CD4-positive, CD25-positive, alpha-beta regulatory T cell (primary cell): ENCODE measurements around the gene OPALIN. TPM values are rescaled to one million over a fixed set of nuclear protein-coding genes. Genes with fewer than 3 reads are reported as not detected.
A peak's percentile ranks its signal among the peaks of the same experiment; 100 is the strongest.

Experiments
- ATAC-seq, 2 donors: fragments of 150-1000 bp; cut with Tn5 transposase; one replicate each; pipeline ENCODE4 v1.10.0; 2021; ENCODE audit warnings: low read depth in 2 of 2, moderate number of reproducible peaks in 2 of 2, moderate library complexity in 1 of 2
- DNase-seq, 3 donors: peaks; one replicate each; pipeline versions ENCODE4 v3.0.0 to v3.0.0-alpha.2; 2012 to 2022; ENCODE audit warnings: mixed read lengths in 1 of 3
- H3K27ac ChIP-seq: one replicate; pipeline ENCODE4 v1.7.0; 2013; ENCODE audit warnings: mild to moderate bottlenecking, low read length; ENCODE audit not compliant: insufficient read depth, poor library complexity, severe bottlenecking
- H3K27me3 ChIP-seq: one replicate; pipeline ENCODE4 v1.7.0; 2013; ENCODE audit warnings: low read length; ENCODE audit not compliant: control insufficient read depth, insufficient read depth
- H3K36me3 ChIP-seq: one replicate; pipeline ENCODE4 v1.7.0; 2013; ENCODE audit warnings: mild to moderate bottlenecking, low read length, moderate library complexity; ENCODE audit not compliant: control insufficient read depth, insufficient read depth
- H3K4me1 ChIP-seq: 2 replicates; pipeline ENCODE4 v1.7.0; 2013; ENCODE audit warnings: mild to moderate bottlenecking, low read length; ENCODE audit not compliant: insufficient read depth, control insufficient read depth, poor library complexity, severe bottlenecking
- H3K4me3 ChIP-seq: one replicate; pipeline ENCODE4 v1.7.0; 2013; ENCODE audit warnings: low read depth, mild to moderate bottlenecking, low read length, moderate library complexity
- H3K9me3 ChIP-seq, 2 experiments: 1 replicate in 1 of 2; 2 replicates in 1 of 2; pipeline ENCODE4 v1.7.0; 2013; ENCODE audit warnings: low read length in 2 of 2, mild to moderate bottlenecking in 1 of 2, moderate library complexity in 1 of 2; ENCODE audit not compliant: control insufficient read depth in 2 of 2
- H3K27ac Mint-ChIP-seq, 3 donors: one replicate each; pipeline ENCODE4 v1.8.0; 2020 to 2022; ENCODE audit warnings: mild to moderate bottlenecking in 3 of 3, mixed read lengths in 3 of 3, moderate library complexity in 2 of 3
- H3K27me3 Mint-ChIP-seq: one replicate; pipeline ENCODE4 v1.8.0; 2022; ENCODE audit warnings: mild to moderate bottlenecking, mixed read lengths
- H3K36me3 Mint-ChIP-seq: one replicate; pipeline ENCODE4 v1.8.0; 2020; ENCODE audit warnings: mixed read lengths
- H3K4me1 Mint-ChIP-seq, 4 donors: one replicate each; pipeline ENCODE4 v1.8.0; 2020 to 2022; ENCODE audit warnings: mixed read lengths in 4 of 4, mild to moderate bottlenecking in 1 of 4
- H3K4me3 Mint-ChIP-seq, 4 donors: one replicate each; pipeline ENCODE4 v1.8.0; 2020 to 2022; ENCODE audit warnings: mild to moderate bottlenecking in 4 of 4, mixed read lengths in 4 of 4, moderate library complexity in 3 of 4
- H3K9me3 Mint-ChIP-seq, 7 donors: one replicate each; pipeline ENCODE4 v1.8.0; 2020 to 2022; ENCODE audit warnings: mixed read lengths in 7 of 7, mild to moderate bottlenecking in 3 of 7, moderate library complexity in 2 of 7
- polyA plus RNA-seq, 4 donors: library from polyadenylated mRNA; unstranded; fragments of 300-500 nt; fragmentation: Illumina TruSeq; gene quantifications; one replicate each; pipeline ENCODE4 v1.2.3, GENCODE V29; 2021
- total RNA-seq: library from RNA; stranded (reverse); gene quantifications from one replicate; pipeline ENCODE4 v1.2.3, GENCODE V29; 2022

The OPALIN gene
- total and polyA plus RNA-seq, 5 donors from 2014 or later, result not detected

GRCh38 chr10:96306516-96306915 is 52.3 kb downstream of the OPALIN start:
- no peaks in the 10 kb centered on the region for H3K9me3 ChIP-seq
- ATAC-seq, result no peak
- no peak overlapping the region for H3K4me3 ChIP-seq
- no peak overlapping the region for H3K27ac Mint-ChIP-seq
- H3K4me3 Mint-ChIP-seq, result peak overlapping the region in 1 of 4 donors; percentile 29
- no peaks in the 10 kb centered on the region for H3K36me3 ChIP-seq
- H3K27me3 Mint-ChIP-seq, result peaks cover 48% of the 10 kb centered on the region
- DNase-seq, result no peak
- H3K27ac ChIP-seq, result no peak overlapping the region
- H3K9me3 Mint-ChIP-seq, result peaks cover 0 to 4% (median 0%) of the 10 kb centered on the region in 7 donors
- peaks cover 0 to 14% (median 8%) of the 10 kb centered on the region in 4 donors for H3K4me1 Mint-ChIP-seq
- no peaks in the 10 kb centered on the region for H3K4me1 ChIP-seq
- no peaks in the 10 kb centered on the region for H3K36me3 Mint-ChIP-seq
- peaks cover 30% of the 10 kb centered on the region for H3K27me3 ChIP-seq

- Histone ChIP-seq H3K4me3 (no peak overlapping the region), H3K27me3 (peaks cover 32% of the 10 kb centered on the region), H3K36me3 (no peaks in the 10 kb centered on the region), H3K27ac (no peak overlapping the region), H3K4me1 (no peaks in the 10 kb centered on the region), H3K9me3 (no peaks in the 10 kb centered on the region)
- H3K4me1 Mint-ChIP-seq, result peaks cover 0 to 29% (median 10%) of the 10 kb centered on the region in 4 donors
- no peak for ATAC-seq
- peaks cover 54% of the 10 kb centered on the region for H3K27me3 Mint-ChIP-seq
- H3K4me3 Mint-ChIP-seq, result no peak overlapping the region
- no peak for DNase-seq
- no peak overlapping the region for H3K27ac Mint-ChIP-seq
- H3K36me3 Mint-ChIP-seq, result no peaks in the 10 kb centered on the region
- peaks cover 0 to 4% (median 0%) of the 10 kb centered on the region in 7 donors for H3K9me3 Mint-ChIP-seq
Observed at GRCh38 chr10:96305019-96305418, 53.8 kb downstream of the OPALIN start.

DNA sequence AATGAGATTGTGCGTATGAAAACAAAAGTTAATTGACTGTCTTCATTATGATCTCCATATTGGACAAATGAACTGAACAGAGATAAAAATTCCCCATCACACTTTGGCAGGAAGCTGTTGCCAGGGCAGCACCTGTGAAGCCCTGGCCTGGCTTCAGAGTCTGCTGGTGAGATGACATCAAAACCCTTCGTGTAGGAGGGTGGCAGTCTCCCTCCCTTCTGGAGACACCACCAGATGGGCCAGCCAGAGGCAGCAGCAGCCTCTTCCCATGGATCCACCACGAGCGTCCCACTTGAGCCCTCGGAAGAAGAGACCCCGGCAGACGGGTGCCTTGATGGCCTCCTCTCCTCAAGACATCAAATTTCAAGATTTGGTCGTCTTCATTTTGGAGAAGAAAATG is 54.6 kb downstream of the OPALIN start, which contains the start of gene DNTT:
Gene DNTT (plus strand): TSS at position 205 of the 400 bp plus-strand sequence. CDS start 64 bp downstream, at position 269.
- peaks cover 62% of the 10 kb centered on the region for H3K27me3 Mint-ChIP-seq
- H3K4me1 ChIP-seq, result no peaks in the 10 kb centered on the region
- no peaks in the 10 kb centered on the region for H3K36me3 Mint-ChIP-seq
- no peaks in the 10 kb centered on the region for H3K36me3 ChIP-seq
- ATAC-seq, result no peak
- no peak within 1 kb of the TSS for H3K27ac Mint-ChIP-seq
- H3K27me3 ChIP-seq, result peaks cover 28% of the 10 kb centered on the region
- H3K9me3 ChIP-seq, result no peaks in the 10 kb centered on the region
- H3K4me3 ChIP-seq, result no peak within 1 kb of the TSS
- no peak within 1 kb of the TSS for H3K4me3 Mint-ChIP-seq
- H3K27ac ChIP-seq, result no peak within 1 kb of the TSS
- peaks cover 0 to 4% (median 0%) of the 10 kb centered on the region in 7 donors for H3K9me3 Mint-ChIP-seq
- DNase-seq, result no peak
- peaks cover 6 to 37% (median 16%) of the 10 kb centered on the region in 4 donors for H3K4me1 Mint-ChIP-seq

DNA sequence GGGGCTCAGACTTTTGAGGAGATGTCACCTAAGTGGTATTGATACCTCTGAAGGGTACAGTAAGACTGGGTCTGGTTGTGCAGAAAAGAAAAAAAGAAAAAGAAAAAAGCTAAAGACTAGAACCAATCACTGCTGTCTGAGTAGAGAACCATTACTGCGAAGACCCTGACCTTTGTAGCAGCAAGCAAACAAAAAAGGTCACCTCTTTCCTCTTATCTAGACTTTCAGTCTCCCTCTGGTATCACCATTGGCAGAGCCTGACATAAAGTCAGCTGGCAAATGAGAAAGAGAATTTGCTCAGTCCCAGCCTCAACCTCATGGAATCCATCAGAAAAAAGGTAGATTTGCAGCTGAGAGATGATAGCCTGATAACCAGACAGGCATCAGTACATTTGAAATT is 57.2 kb downstream of the OPALIN start:
- no peak for DNase-seq
- ATAC-seq, result no peak
- peaks cover 26% of the 10 kb centered on the region for H3K27me3 ChIP-seq
- Mint-ChIP-seq H3K4me3 (no peak overlapping the region), H3K36me3 (no peaks in the 10 kb centered on the region), H3K4me1 (peaks cover 10 to 53% (median 20%) of the 10 kb centered on the region in 4 donors), H3K27me3 (peaks cover 78% of the 10 kb centered on the region), H3K27ac (no peak overlapping the region), H3K9me3 (peaks cover 0 to 7% (median 0%) of the 10 kb centered on the region in 7 donors)
- H3K4me3 ChIP-seq, result no peak overlapping the region
- H3K36me3 ChIP-seq, result no peaks in the 10 kb centered on the region
- H3K9me3 ChIP-seq, result no peaks in the 10 kb centered on the region
- no peak overlapping the region for H3K27ac ChIP-seq
- no peaks in the 10 kb centered on the region for H3K4me1 ChIP-seq

GRCh38 chr10:96299383-96299782 is 59.4 kb downstream of the OPALIN start:
- ATAC-seq (peak; percentile 37 to 59), DNase-seq (peak in 2 of 3 donors; percentile 34 to 53)
- Mint-ChIP-seq H3K4me3 (peak overlapping the region in 3 of 4 donors; percentile 38 to 67 (median 59)), H3K36me3 (no peaks in the 10 kb centered on the region), H3K27ac (peak overlapping the region; percentile 60 to 87 (median 82)), H3K27me3 (peaks cover 67% of the 10 kb centered on the region), H3K4me1 (peaks cover 10 to 59% (median 22%) of the 10 kb centered on the region in 4 donors), H3K9me3 (peaks cover 0 to 7% (median 0%) of the 10 kb centered on the region in 7 donors)
- no peaks in the 10 kb centered on the region for H3K36me3 ChIP-seq
- H3K27ac ChIP-seq, result peak overlapping the region; percentile 16
- no peak overlapping the region for H3K4me3 ChIP-seq
- H3K4me1 ChIP-seq, result no peaks in the 10 kb centered on the region
- H3K9me3 ChIP-seq, result no peaks in the 10 kb centered on the region
- H3K27me3 ChIP-seq, result peaks cover 19% of the 10 kb centered on the region

- H3K27me3 Mint-ChIP-seq, result peaks cover 67% of the 10 kb centered on the region
- peaks cover 0 to 3% (median 0%) of the 10 kb centered on the region in 7 donors for H3K9me3 Mint-ChIP-seq
- peak overlapping the region; percentile 35 to 84 (median 60) for H3K27ac Mint-ChIP-seq
- no peaks in the 10 kb centered on the region for H3K9me3 ChIP-seq
- no peak overlapping the region for H3K27ac ChIP-seq
- H3K4me1 Mint-ChIP-seq, result peaks cover 10 to 58% (median 24%) of the 10 kb centered on the region in 4 donors
- no peaks in the 10 kb centered on the region for H3K4me1 ChIP-seq
- H3K36me3 Mint-ChIP-seq, result no peaks in the 10 kb centered on the region
- DNase-seq (no peak), ATAC-seq (no peak)
- H3K4me3 ChIP-seq, result no peak overlapping the region
- H3K27me3 ChIP-seq, result peaks cover 27% of the 10 kb centered on the region
- peak overlapping the region in 1 of 4 donors; percentile 38 for H3K4me3 Mint-ChIP-seq
- H3K36me3 ChIP-seq, result no peaks in the 10 kb centered on the region
Observed at GRCh38 chr10:96298362-96298761, 60.4 kb downstream of the OPALIN start.

DNA sequence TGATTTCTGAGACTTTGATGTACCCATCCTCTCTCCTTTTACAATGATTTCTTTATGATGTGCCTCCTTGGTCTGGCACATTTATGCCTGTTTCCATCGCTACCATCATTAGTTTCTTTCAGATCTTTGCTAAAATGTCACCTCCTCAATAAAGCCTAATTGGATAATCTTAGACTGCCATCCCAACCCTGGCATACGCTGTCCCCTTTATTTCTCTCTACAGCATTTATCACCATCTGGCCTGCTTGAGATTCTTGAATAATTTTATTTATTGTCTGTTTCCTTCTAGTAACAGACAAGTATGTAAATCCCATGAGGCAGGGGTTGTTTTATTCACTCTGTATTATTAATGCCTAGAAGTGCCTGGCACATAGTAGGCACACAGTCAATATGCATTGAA is 61.3 kb downstream of the OPALIN start:
- Mint-ChIP-seq H3K4me1 (peaks cover 10 to 59% (median 23%) of the 10 kb centered on the region in 4 donors), H3K27ac (peak overlapping the region in 1 of 3 donors; percentile 42)

DNA sequence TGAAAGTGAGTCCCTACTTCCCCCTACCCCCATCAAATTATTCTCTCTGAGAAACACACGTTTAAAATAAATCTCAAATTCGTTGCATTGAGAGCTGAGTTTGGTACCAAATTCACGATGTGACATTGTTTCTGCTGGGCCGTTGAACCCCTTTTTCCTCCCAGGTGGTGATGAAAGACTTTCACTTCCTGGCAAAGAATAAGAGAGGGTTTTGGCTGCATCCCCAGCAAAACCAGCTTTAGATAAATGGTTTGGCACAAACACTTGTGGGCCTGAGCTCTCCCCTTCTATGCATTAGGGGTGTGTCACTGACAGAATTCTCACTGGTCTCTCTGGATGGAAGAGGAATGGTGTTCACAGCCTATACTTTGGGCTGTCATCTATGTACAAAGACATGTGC is 63.3 kb downstream of the OPALIN start:
- Mint-ChIP-seq H3K27me3 (peaks cover 59% of the 10 kb centered on the region), H3K27ac (peak overlapping the region; percentile 11 to 66 (median 39)), H3K36me3 (no peaks in the 10 kb centered on the region), H3K9me3 (peaks cover 0 to 3% (median 0%) of the 10 kb centered on the region in 7 donors), H3K4me1 (peaks cover 10 to 48% (median 22%) of the 10 kb centered on the region in 4 donors), H3K4me3 (no peak overlapping the region)
- no peak overlapping the region for H3K4me3 ChIP-seq
- H3K27me3 ChIP-seq, result peaks cover 30% of the 10 kb centered on the region
- no peaks in the 10 kb centered on the region for H3K4me1 ChIP-seq
- H3K9me3 ChIP-seq, result no peaks in the 10 kb centered on the region
- H3K27ac ChIP-seq, result no peak overlapping the region
- ATAC-seq (no peak), DNase-seq (peak in 1 of 3 donors; percentile 19)
- no peaks in the 10 kb centered on the region for H3K36me3 ChIP-seq

More for the DNA sequence above, 61.3 kb downstream of the OPALIN start:
- Histone ChIP-seq H3K4me1 (no peaks in the 10 kb centered on the region), H3K4me3 (no peak overlapping the region), H3K9me3 (no peaks in the 10 kb centered on the region), H3K27ac (no peak overlapping the region), H3K27me3 (peaks cover 31% of the 10 kb centered on the region), H3K36me3 (no peaks in the 10 kb centered on the region)
- DNase-seq (no peak), ATAC-seq (no peak)
- Mint-ChIP-seq H3K4me3 (no peak overlapping the region), H3K36me3 (no peaks in the 10 kb centered on the region), H3K9me3 (peaks cover 0 to 3% (median 0%) of the 10 kb centered on the region in 7 donors), H3K27me3 (peaks cover 69% of the 10 kb centered on the region)
